ENCODE data around the gene OR51B6. TPM values are rescaled to one million over a fixed set of nuclear protein-coding genes. Genes with fewer than 3 reads are reported as not detected.
"Not testable (repeated sequence)": the region's sequence is repeated elsewhere in the genome, so short reads cannot be mapped to it uniquely, and the experiment has no call there.

Gene OR51B6
- total and polyA plus RNA-seq, 9 donors = not detected

DNA sequence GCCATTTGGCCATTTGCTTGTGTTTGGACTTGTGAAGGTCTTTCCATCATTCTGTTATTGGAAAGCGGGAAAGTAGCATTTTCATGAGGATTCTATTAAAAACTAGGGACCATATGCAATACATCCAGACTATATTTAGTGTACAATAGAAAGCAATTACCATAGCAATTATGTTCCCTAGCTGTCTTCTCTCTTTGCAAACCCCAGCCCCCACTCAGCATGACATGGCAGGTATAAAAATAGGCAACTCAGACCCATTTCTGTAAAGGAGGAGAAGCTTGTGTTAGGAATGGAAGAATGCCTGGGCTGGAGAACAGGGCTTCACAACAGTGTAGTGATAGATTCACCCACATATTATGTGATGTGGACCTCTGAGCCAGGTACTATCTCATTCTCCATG, 12.4 kb downstream of the OR51B6 start:
- no peak overlapping the region for H3K4me3 ChIP-seq (ENCODE audit: low read length)
- H3K36me3 ChIP-seq (ENCODE audit: control insufficient read depth, insufficient read depth, low read length) = no peaks in the 10 kb centered on the region
- H3K27ac ChIP-seq (ENCODE audit: low read length) = no peak overlapping the region
- H3K27me3 ChIP-seq (ENCODE audit: control insufficient read depth, insufficient read depth, low read length) = no peaks in the 10 kb centered on the region
- WGBS (ENCODE audit: insufficient coverage) = no CpG with 5 or more reads among the region's 1 CpG
- H3K9me3 ChIP-seq (replicated peaks; ENCODE audit: control insufficient read depth, low read depth, low read length) = no peaks in the 10 kb centered on the region
- no peak for DNase-seq
- H3K4me1 ChIP-seq (ENCODE audit: control insufficient read depth, insufficient read depth, low read length) = no peaks in the 10 kb centered on the region

DNA sequence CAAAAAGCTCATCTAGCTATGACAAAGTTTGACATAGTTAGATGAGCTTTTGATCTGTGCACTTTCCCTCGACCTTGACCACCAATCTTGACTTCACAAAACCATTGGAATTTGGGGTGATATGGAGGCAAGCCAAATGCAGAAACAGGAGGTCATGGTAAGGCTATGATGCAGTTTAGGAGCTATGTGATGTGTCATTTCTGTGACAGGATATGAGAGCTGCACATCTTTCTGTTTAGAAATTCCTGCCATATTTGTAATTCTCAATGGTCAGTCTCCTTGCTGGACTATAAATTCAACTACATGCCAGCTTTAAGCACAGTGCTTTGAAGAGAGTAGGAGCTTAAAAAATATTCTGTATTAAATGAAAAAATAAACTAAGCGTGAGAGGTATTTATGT, 12.9 kb downstream of the OR51B6 start:
- no peak overlapping the region for H3K27ac ChIP-seq (ENCODE audit: low read length)
- no CpG with 5 or more reads among the region's 2 CpGs for WGBS (ENCODE audit: insufficient coverage)
- no peak overlapping the region for H3K4me3 ChIP-seq (ENCODE audit: low read length)
- no peaks in the 10 kb centered on the region for H3K36me3 ChIP-seq (ENCODE audit: control insufficient read depth, insufficient read depth, low read length)
- no peaks in the 10 kb centered on the region for H3K27me3 ChIP-seq (ENCODE audit: control insufficient read depth, insufficient read depth, low read length)
- DNase-seq = no peak
- H3K9me3 ChIP-seq (replicated peaks; ENCODE audit: control insufficient read depth, low read depth, low read length) = no peaks in the 10 kb centered on the region
- no peaks in the 10 kb centered on the region for H3K4me1 ChIP-seq (ENCODE audit: control insufficient read depth, insufficient read depth, low read length)

DNA sequence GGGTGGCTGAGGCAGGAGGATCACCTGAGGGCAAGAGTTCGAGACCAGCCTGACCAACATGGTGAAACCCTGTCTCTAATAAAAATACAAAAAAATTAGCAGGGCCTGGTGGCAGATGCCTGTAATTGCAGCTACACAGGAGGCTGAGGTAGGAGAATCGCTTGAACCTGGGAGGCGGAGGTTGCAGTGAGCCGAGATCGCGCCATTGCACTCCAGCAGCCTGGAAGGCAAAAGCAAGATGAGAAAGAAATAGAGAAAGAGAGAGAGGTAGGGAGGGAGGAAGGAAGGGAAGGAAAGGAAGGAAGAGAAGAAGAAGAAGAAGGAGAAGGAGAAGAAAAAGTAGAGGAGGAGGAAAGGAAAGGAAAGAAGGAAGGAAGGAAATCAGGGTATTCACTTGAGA, 15.1 kb downstream of the OR51B6 start:
- not testable (repeated sequence) for H3K9me3 ChIP-seq (replicated peaks; ENCODE audit: control insufficient read depth, low read depth, low read length); DNase-seq; H3K27ac ChIP-seq (ENCODE audit: low read length); H3K27me3 ChIP-seq (ENCODE audit: control insufficient read depth, insufficient read depth, low read length); H3K4me3 ChIP-seq (ENCODE audit: low read length); H3K36me3 ChIP-seq (ENCODE audit: control insufficient read depth, insufficient read depth, low read length); H3K4me1 ChIP-seq (ENCODE audit: control insufficient read depth, insufficient read depth, low read length)
- WGBS (ENCODE audit: insufficient coverage) = 74% methylated on average over 6 of the region's 6 CpGs

DNA sequence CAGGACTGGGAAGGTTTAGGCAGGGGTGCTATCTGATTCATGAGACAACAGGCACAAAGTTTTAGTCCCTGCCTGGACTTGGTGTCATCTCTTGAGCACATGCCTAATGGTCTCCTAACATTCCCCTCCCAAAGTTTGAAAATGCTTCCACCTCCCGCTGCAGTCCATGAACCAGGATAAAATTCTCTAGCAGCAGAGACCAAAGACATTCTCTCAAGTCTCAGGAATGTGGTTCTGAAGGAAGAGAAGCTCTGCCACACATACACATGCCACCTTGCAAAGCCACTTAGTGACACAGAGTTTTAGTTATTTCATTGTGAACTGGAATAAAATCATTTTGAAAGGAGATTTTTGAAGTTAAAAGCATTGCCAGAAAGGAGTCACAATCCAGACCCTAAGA, 15.5 kb downstream of the OR51B6 start:
- WGBS (ENCODE audit: insufficient coverage) = no CpG with 5 or more reads among the region's 1 CpG
- no peak for DNase-seq
- Histone ChIP-seq H3K9me3 (replicated peaks; ENCODE audit: control insufficient read depth, low read depth, low read length) (no peaks in the 10 kb centered on the region), H3K27ac (ENCODE audit: low read length) (no peak overlapping the region), H3K4me1 (ENCODE audit: control insufficient read depth, insufficient read depth, low read length) (no peaks in the 10 kb centered on the region), H3K27me3 (ENCODE audit: control insufficient read depth, insufficient read depth, low read length) (no peaks in the 10 kb centered on the region), H3K4me3 (ENCODE audit: low read length) (no peak overlapping the region), H3K36me3 (ENCODE audit: control insufficient read depth, insufficient read depth, low read length) (no peaks in the 10 kb centered on the region)

DNA sequence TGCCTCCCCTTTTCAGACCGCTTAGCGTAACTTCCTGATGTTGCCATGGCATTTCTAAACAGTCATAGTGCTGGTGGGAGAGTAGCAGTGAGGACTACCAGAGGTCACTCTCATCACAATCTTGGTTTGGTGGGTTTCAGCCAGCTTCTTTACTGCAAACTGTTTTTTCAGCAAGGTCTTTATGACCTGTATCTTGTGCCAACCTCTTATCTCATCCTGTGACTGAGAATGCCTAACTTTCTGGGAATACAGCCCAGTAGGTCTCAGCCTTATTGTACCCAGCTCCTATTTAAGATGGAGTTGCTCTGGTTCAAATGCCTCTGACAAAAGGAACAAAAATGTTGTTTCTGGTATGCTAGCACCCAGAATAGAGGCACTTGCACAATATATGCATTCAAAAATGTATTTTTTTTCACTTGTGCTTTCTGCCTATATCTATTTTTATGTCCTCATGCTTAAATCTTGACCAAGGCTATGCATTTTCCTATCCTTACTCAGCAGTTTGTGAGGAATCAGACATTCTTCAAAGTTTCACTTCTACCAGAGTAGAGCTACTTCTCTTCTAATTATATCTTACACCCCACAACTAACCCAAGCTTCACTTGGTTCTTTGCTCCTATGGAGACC, 16.3 kb downstream of the OR51B6 start:
- Histone ChIP-seq H3K36me3 (ENCODE audit: control insufficient read depth, insufficient read depth, low read length) (no peaks in the 10 kb centered on the region), H3K27ac (ENCODE audit: low read length) (no peak overlapping the region), H3K4me1 (ENCODE audit: control insufficient read depth, insufficient read depth, low read length) (no peaks in the 10 kb centered on the region), H3K4me3 (ENCODE audit: low read length) (no peak overlapping the region), H3K27me3 (ENCODE audit: control insufficient read depth, insufficient read depth, low read length) (no peaks in the 10 kb centered on the region), H3K9me3 (replicated peaks; ENCODE audit: control insufficient read depth, low read depth, low read length) (peaks cover under 1% of the 10 kb centered on the region)
- peak; percentile 49 for DNase-seq
- WGBS (ENCODE audit: insufficient coverage) = 75% methylated on average over 2 of the region's 2 CpGs

DNA sequence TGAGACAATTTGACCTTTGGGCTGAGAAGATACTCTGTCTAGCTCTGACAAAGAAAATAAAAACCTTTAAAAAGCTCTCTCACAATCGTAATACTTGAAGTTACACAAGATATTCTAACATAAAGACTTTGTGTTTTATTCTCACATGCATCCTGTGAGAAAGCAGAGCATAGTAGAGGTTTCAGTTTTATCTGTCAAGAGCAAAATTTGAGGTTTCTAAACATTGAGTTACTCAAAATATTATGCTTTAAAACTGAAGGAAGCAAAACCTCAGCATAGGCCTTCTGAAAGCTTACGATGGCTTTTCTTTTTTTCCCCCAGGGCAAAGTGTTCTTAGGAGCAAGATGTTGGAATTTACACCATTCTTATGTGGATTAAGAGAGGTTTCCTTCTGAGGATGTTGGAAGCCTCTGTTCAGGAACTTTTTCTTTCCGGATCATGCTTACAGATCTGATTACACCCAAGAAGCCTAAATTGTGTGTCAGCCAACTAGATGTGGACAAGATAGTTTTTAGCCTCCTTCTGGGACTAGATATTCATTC, 17.3 kb downstream of the OR51B6 start:
- peaks cover 4% of the 10 kb centered on the region for H3K9me3 ChIP-seq (replicated peaks; ENCODE audit: control insufficient read depth, low read depth, low read length)
- no peaks in the 10 kb centered on the region for H3K4me1 ChIP-seq (ENCODE audit: control insufficient read depth, insufficient read depth, low read length)
- H3K4me3 ChIP-seq (ENCODE audit: low read length) = no peak overlapping the region
- DNase-seq = no peak
- no peaks in the 10 kb centered on the region for H3K27me3 ChIP-seq (ENCODE audit: control insufficient read depth, insufficient read depth, low read length)
- H3K27ac ChIP-seq (ENCODE audit: low read length) = no peak overlapping the region
- H3K36me3 ChIP-seq (ENCODE audit: control insufficient read depth, insufficient read depth, low read length) = no peaks in the 10 kb centered on the region
- no CpG with 5 or more reads among the region's 3 CpGs for WGBS (ENCODE audit: insufficient coverage)

DNA sequence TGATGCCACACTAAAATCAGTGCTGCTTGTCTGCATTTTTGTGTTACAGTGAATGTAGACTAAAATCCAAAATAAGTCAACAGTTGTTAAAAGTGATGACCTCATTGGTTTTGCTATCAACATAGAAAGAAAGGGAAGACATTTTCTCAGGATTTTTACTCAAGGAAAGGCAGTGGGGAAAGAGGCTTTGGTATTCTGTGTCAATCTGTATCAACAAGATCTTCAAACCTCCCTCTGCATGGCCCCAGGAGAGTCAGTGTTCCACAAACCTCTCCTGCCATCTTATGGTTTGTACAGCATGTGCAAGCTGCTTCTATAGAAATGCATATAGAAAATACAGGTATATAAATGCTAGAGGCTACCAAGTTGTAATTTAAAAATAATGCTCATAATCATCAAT, 18.5 kb downstream of the OR51B6 start:
- DNase-seq = peak; percentile 3
- Histone ChIP-seq H3K9me3 (replicated peaks; ENCODE audit: control insufficient read depth, low read depth, low read length) (peaks cover 4% of the 10 kb centered on the region), H3K27ac (ENCODE audit: low read length) (no peak overlapping the region), H3K36me3 (ENCODE audit: control insufficient read depth, insufficient read depth, low read length) (no peaks in the 10 kb centered on the region), H3K4me1 (ENCODE audit: control insufficient read depth, insufficient read depth, low read length) (no peaks in the 10 kb centered on the region), H3K4me3 (ENCODE audit: low read length) (no peak overlapping the region), H3K27me3 (ENCODE audit: control insufficient read depth, insufficient read depth, low read length) (no peaks in the 10 kb centered on the region)

DNA sequence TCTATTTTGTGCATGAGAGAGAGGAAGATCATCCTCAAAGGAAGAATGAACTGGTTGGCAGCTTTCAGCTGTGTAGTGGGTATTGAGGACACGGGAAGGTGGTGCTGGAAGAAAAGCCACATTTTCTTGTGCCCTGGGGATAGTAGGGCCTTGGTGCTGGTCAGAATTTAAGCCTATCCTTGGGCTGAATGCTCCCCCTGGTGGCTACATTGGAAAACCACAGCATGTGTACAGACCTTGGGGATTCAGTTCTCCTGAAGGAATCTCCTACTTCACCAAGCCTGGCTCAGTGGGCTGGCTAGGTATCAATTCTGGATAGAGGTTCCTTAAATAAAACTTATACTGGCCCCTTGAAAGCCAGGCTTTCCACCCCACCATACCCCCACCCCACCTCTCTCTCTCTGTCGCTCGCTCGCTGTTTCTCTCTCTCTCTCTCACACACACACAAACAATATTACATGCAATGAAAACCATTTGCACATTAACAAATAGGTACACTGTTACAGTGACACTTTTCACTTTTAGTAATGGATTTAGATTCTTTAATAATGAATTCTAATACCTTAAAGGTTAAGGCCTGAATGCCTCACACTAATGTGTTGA, 29.5 kb downstream of the OR51B6 start:
- Histone ChIP-seq H3K27ac (ENCODE audit: low read length) (no peak overlapping the region), H3K27me3 (ENCODE audit: control insufficient read depth, insufficient read depth, low read length) (no peaks in the 10 kb centered on the region), H3K9me3 (replicated peaks; ENCODE audit: control insufficient read depth, low read depth, low read length) (no peaks in the 10 kb centered on the region), H3K36me3 (ENCODE audit: control insufficient read depth, insufficient read depth, low read length) (no peaks in the 10 kb centered on the region), H3K4me1 (ENCODE audit: control insufficient read depth, insufficient read depth, low read length) (no peaks in the 10 kb centered on the region), H3K4me3 (ENCODE audit: low read length) (no peak overlapping the region)
- peak; percentile 3 for DNase-seq
- 13% methylated on average over 1 of the region's 4 CpGs for WGBS (ENCODE audit: insufficient coverage)

DNA sequence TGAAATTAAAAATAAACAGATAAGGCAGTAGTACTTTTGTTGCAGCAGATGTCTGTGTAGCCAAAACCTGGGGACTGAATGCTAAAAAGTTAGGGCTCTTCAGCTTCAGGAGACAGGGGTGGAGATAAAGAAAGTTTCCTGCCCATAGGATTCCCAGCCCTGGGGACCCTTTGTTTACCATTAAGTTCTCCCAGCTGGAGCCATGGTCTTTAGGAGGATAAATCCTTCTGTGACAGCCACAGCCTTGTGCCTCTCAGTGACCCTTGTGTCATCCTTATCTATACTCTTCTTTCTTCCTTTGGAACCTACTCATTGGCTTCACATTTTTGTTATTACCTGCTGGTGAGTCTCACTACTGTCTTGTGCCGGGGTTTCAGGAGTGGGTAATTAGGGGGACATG, 32.3 kb downstream of the OR51B6 start, which contains the start of gene OR51M1:
Gene OR51M1, plus strand, starts transcription at position 237 of the 400 bp plus-strand sequence. CDS start 5,587 bp downstream, outside the sequence.
- H3K4me3 ChIP-seq (ENCODE audit: low read length) = no peak within 1 kb of the TSS
- no peak within 1 kb of the TSS for H3K27ac ChIP-seq (ENCODE audit: low read length)
- 50% methylated on average over 1 of the region's 1 CpG for WGBS (ENCODE audit: insufficient coverage)
- DNase-seq = no peak
- no peaks in the 10 kb centered on the region for H3K4me1 ChIP-seq (ENCODE audit: control insufficient read depth, insufficient read depth, low read length)
- H3K36me3 ChIP-seq (ENCODE audit: control insufficient read depth, insufficient read depth, low read length) = no peaks in the 10 kb centered on the region
- no peaks in the 10 kb centered on the region for H3K27me3 ChIP-seq (ENCODE audit: control insufficient read depth, insufficient read depth, low read length)
- no peaks in the 10 kb centered on the region for H3K9me3 ChIP-seq (replicated peaks; ENCODE audit: control insufficient read depth, low read depth, low read length)

DNA sequence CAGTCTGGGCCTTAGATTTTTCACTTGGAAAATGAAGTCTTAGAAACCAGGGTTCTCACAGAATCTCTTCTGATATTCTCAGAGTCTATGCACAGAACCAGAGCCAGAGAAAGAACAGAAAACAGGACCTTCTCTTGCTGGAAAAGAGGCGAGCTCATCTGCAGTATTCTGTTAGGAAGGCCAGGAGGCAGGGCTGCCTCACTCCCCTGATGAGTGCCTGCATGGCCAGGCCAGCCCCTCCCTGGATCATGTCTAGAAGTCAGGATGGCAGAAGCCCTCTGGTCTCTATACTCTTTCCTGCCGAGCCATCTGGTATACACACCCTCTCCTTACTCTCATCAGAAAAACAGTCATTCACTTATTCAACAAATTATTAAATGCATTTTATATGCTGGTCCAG, 33.0 kb downstream of the OR51B6 start:
- DNase-seq = no peak
- no peak overlapping the region for H3K27ac ChIP-seq (ENCODE audit: low read length)
- no peaks in the 10 kb centered on the region for H3K36me3 ChIP-seq (ENCODE audit: control insufficient read depth, insufficient read depth, low read length)
- no peaks in the 10 kb centered on the region for H3K4me1 ChIP-seq (ENCODE audit: control insufficient read depth, insufficient read depth, low read length)
- H3K27me3 ChIP-seq (ENCODE audit: control insufficient read depth, insufficient read depth, low read length) = no peaks in the 10 kb centered on the region
- WGBS (ENCODE audit: insufficient coverage) = no CpG with 5 or more reads among the region's 2 CpGs
- no peaks in the 10 kb centered on the region for H3K9me3 ChIP-seq (replicated peaks; ENCODE audit: control insufficient read depth, low read depth, low read length)
- no peak overlapping the region for H3K4me3 ChIP-seq (ENCODE audit: low read length)
